Coronary artery (tissue), 2 donors: ENCODE results near the gene E2F4.

Experiments
- DNase-seq: peaks from one replicate; pipeline ENCODE4 v3.0.0-alpha.2; 2017; ENCODE audit warnings: low spot score
- H3K27ac ChIP-seq, 2 donors: fragments of 200-600 bp; sonication (generic); one replicate each; pipeline ENCODE4 v1.5.1; 2016 to 2019
- H3K4me3 ChIP-seq: fragments of 200-600 bp; sonication (generic); 2 replicates; pipeline ENCODE4 v1.5.1; 2016; ENCODE audit warnings: mild to moderate bottlenecking, moderate library complexity
- CTCF ChIP-seq: fragments of 200-600 bp; sonication (generic); IDR thresholded peaks from one replicate; pipeline ENCODE4 v1.5.1; 2019; ENCODE audit warnings: antibody characterized with exemption

E2F4 gene

GRCh38 chr16:67177743-67178699, 13.9 kb upstream of the E2F4 start:
- Histone ChIP-seq H3K27ac (peak overlapping the region in 1 of 2 donors; percentile 61), H3K4me3 (peak overlapping the region; percentile 67)
- TF ChIP-seq CTCF = no peak
- DNase-seq = no peak

GRCh38 chr16:67179421-67180080, 12.4 kb upstream of the E2F4 start:
- Histone ChIP-seq H3K4me3 (no peak overlapping the region), H3K27ac (no peak overlapping the region)
- DNase-seq = no peak
- TF ChIP-seq CTCF = no peak

- TF ChIP-seq CTCF = no peak
- DNase-seq = no peak
- H3K4me3 ChIP-seq = no peak overlapping the region
- no peak overlapping the region for H3K27ac ChIP-seq
Observed at GRCh38 chr16:67180166-67180565, 11.8 kb upstream of the E2F4 start.

GRCh38 chr16:67181346-67181745, 10.6 kb upstream of the E2F4 start:
- DNase-seq = no peak
- Histone ChIP-seq H3K27ac (peak overlapping the region in 1 of 2 donors; percentile 61), H3K4me3 (no peak overlapping the region)
- TF ChIP-seq CTCF = no peak

GRCh38 chr16:67182288-67182687, 9.7 kb upstream of the E2F4 start:
- no peak for DNase-seq
- no peak overlapping the region for H3K4me3 ChIP-seq
- no peak overlapping the region for H3K27ac ChIP-seq
- TF ChIP-seq CTCF = no peak

GRCh38 chr16:67183284-67183626, 8.7 kb upstream of the E2F4 start:
- H3K27ac ChIP-seq = peak overlapping the region; percentile 94 to 99
- no peak for TF ChIP-seq CTCF
- DNase-seq = no peak
- H3K4me3 ChIP-seq = peak overlapping the region; percentile 97
